ENCODE measurements around the gene ELAC2.

DNA sequence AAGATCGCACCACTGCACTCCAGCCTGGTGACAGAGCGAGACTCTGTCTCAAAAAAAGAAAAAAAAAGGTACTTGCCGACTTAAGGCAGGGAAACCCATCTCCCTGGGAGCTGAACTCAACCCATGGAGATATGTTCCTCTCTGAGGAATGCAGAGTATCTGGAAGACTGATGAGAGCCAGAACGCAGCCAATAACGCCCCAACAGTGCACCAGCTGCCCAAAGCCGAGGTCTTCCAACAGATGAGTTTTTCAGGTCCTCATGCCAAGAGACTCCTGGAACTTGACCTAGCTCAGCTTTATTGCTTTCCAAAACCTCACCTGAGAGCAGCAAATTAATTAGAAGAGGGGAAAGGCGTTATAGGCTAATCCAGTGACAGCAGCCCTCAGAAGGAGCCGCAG is 9.4 kb downstream of the ELAC2 start:
- TF ChIP-seq POLR2A (IDR thresholded peaks at IDR 0.05) (no peak), POLR2AphosphoS5 (IDR thresholded peaks at IDR 0.05) (no peak)
- TF ChIP-seq, protein P1, sequence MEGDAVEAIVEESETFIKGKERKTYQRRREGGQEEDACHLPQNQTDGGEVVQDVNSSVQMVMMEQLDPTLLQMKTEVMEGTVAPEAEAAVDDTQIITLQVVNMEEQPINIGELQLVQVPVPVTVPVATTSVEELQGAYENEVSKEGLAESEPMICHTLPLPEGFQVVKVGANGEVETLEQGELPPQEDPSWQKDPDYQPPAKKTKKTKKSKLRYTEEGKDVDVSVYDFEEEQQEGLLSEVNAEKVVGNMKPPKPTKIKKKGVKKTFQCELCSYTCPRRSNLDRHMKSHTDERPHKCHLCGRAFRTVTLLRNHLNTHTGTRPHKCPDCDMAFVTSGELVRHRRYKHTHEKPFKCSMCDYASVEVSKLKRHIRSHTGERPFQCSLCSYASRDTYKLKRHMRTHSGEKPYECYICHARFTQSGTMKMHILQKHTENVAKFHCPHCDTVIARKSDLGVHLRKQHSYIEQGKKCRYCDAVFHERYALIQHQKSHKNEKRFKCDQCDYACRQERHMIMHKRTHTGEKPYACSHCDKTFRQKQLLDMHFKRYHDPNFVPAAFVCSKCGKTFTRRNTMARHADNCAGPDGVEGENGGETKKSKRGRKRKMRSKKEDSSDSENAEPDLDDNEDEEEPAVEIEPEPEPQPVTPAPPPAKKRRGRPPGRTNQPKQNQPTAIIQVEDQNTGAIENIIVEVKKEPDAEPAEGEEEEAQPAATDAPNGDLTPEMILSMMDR (IDR thresholded peaks at IDR 0.05) = no peak
